GM19238 (cell line): Measurements from ENCODE around the gene CPT2.

ENCODE experiments used
- DNase-seq: peaks from one replicate; pipeline ENCODE4 v3.0.0; 2011; ENCODE audit warnings: low spot score; ENCODE audit not compliant: insufficient read length

Gene CPT2

DNA sequence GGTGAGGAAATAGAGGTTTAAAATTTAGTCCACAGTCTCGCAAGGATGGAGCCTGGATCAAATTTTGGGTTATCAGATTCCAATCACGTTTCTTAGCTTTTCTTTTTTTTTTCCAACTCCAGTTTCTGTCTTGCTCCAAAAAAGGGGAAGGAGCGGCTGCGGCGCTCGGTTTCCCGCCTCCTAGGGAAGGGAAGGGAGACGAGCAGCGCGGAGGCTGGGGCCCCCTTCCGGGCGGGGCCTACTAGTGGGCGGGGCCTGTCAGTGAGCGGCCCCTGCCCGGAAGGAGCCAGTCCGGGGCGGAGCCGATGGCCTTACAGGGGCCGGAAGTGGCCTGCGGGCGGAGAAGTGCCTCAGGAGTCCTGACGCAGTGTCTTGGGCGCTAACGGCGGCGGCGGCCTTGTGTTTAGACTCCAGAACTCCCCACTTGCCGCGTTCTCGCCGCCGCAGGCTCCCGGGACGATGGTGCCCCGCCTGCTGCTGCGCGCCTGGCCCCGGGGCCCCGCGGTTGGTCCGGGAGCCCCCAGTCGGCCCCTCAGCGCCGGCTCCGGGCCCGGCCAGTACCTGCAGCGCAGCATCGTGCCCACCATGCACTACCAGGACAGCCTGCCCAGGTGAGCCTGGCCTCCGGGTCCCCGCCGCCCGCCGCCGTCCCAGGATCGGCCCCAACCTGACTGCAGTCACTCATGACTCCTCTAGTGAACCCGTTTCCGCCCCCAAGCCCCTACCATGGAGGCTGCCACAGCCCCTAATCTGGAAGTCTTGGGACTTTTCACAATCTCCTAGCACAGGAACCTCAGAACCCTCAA is at the start of gene CPT2:
Gene CPT2 (plus strand): TSS at position 340 of the 806 bp plus-strand sequence. CDS start 120 bp downstream, at position 460.
- peak; percentile 99 for DNase-seq

DNA sequence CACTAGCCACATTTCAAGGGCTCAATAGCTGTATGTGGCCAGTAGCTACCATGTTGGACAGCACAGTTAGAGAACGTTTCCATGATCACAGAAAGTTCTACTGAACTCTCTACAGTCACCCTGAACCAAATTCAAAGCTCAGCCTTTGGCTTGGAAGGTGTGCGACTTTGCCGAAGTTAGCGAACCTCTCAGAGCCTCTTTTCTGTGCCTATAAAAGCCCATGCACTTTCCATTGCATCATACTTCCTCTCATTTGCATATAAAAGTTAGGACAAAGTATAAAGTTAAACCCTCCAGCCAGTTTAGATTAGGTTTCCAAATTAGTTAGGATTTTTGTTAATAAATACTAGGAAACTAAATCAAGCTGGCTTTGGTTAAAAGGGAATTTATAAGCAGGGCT is 49.5 kb upstream of the CPT2 start:
- no peak for DNase-seq

- no peak for DNase-seq
Measured at GRCh38 chr1:53148123-53148522, 48.5 kb upstream of the CPT2 start.

DNA sequence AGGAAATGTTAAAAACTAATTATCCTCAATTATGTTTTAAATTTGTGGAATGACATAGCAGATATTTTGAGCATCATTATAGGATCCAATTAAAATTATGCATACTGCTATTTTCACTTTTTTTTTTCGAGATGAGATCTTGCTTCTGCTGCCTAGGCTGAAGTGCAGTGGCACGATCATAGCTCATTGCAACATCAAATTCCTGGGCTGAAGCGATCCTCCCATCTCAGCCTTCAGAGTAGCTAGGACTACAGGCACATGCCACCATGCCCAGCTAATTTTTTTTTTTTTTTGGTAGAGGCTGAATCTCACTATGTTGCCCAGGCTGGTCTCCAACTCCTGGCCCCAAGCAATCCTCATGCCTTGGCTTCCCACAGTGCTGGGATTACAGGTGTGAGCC is 42.9 kb upstream of the CPT2 start:
- no peak for DNase-seq

GRCh38 chr1:53154859-53155438 is 41.7 kb upstream of the CPT2 start:
- DNase-seq = no peak

GRCh38 chr1:53155534-53155933 is 41.1 kb upstream of the CPT2 start:
- DNase-seq = no peak

DNA sequence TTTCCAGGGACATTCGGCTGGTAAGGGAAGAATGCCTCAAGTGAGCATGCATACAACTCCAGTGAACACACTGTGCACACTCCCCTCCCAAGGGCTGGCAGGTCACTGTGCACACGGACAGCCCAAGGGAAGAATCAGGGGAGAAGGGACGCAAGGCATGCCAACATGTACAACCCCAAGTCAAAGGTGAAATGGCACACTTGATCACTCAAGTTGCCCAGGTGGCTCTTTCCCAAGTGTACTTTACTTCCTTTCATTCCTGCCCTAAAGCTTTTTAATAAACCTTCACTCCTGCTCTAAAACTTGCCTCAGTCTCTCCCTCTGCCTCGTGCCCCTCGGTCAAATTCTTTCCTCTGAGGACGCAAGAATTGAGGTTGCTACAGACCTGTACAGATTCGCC is 40.7 kb upstream of the CPT2 start:
- DNase-seq = no peak

GRCh38 chr1:53156783-53157182 is 39.8 kb upstream of the CPT2 start:
- no peak for DNase-seq

- no peak for DNase-seq
Measured at GRCh38 chr1:53158900-53159299, 37.7 kb upstream of the CPT2 start.

GRCh38 chr1:53160924-53161378 is 35.7 kb upstream of the CPT2 start:
- no peak for DNase-seq

DNA sequence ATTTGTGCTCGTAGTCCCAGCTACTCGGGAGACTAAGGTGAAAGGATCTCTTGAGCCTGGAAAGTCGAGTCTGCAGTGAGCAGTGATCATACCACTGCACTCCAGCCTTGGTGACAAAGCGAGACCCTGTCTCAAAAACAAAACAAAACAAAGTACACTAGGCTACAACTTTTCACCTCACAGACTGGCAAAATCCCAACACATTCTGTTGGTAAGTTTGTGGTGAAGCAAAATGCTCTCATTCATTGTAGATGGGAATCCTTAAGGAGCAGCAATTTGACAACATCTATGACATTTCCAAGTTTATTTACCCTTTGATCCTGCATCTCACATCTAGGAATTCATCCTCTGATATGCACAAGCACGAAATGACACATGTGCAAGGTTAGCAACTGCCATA is 34.0 kb upstream of the CPT2 start:
- DNase-seq = no peak

GRCh38 chr1:53163291-53163768 is 33.3 kb upstream of the CPT2 start:
- no peak for DNase-seq

DNA sequence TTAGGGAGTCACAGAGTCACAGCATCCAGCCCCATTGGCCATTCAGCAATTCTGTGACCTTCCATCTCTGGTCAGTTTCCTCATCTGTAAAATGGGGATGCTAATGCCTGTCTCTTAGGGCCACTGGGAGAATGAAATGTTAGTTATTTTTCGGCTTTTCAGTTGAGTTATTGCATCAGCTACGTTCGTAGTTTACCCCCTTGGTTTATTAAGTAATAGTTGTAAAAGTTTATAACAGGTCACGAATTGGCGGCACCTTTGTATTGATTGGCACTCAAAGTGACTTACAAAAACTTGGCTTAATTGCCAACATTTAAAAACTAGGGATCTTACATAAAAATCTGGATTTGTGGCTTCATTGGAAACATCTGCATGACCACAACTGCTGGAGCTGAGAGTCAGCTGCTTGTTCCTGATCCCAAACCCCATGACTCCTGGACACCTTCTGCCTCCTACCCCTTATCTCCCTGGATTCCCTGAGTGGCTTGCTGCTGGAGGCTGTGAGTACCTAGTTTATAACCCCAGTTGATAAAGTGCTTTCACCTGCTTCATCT is 31.1 kb upstream of the CPT2 start:
- DNase-seq = no peak

DNA sequence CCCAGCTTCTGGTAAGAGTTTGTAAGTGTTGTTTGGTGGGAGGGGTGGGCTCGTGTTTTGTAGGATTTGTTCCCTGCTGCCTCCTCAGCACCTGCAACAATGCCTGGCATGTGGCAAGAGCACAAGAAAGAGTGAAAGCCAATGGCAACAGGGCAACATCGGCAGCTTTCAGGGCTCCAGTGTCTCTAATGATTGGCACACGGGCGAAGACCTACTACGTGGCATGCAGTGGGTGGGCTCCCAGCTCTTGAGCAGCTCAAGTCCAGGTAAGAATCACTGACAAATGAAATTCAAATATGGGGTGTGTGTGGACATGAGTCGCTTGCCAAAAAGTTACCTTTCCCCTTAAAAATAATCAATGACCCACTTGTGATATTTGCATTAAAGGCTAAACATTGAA is 30.3 kb upstream of the CPT2 start:
- DNase-seq = no peak

DNA sequence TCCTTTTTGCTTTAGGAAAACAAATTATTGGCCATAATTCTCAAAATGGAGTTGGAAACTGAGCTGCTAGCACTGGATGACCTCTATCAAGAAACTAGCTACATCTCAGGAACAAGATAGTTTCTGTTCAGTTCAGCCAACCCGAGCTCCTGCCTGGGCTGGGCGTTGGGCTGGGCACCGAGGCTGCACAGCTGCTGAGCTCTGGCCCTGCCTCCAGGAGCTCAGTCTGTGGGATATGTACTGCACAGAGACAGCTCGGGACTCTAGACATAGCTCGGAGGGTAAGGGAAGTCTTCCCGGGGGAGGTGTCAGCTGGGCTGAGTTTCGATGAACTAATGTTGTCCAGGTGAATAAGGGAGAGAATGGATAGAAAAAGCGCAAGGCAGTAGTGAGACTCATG is 29.7 kb upstream of the CPT2 start:
- DNase-seq = no peak

GRCh38 chr1:53172426-53173128 is 24.0 kb upstream of the CPT2 start:
- DNase-seq = peak; percentile 44

DNA sequence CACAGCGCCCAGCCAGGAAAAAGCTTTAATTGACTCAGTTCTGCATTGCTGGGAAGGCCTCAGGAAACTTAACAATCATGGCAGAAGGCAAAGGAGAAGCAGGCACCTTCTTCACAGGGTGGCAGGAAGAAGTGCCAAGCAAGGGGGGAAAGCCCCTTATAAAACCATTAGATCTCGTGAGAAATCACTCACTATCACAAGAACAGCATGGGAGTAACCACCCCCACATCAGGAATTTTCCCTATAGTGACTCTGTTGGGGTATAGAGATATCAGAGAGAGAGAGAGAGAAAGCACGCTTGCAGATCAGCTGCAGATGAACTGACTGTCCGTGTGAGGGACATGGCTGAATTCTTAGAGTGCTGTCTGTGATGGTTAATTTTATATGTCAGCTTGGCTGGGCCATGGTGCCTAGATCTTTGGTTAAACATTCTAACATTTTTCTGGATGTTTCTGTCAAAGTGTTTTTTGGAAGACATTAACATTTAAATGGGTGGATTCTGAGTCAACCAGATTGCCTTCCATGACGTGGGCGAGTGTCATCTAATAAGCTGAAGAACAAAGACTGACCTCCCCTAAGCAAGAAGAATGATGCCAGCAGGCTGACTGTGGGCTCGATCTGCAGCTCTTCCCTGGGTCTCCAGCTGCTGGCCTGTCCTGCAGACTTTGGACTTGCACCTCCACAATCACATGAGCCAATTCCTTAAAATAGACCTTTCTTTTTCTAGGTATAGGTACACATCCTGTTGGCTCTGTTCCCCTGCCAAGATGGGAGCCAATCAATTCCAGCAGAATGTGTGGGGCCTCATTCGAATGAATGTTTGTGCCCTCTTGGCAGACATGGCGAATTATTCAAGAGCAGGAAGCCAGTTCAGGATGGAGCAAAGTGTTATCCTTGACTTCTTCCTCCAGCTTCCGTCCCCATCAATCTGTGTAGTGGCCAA is 21.4 kb upstream of the CPT2 start:
- no peak for DNase-seq

DNA sequence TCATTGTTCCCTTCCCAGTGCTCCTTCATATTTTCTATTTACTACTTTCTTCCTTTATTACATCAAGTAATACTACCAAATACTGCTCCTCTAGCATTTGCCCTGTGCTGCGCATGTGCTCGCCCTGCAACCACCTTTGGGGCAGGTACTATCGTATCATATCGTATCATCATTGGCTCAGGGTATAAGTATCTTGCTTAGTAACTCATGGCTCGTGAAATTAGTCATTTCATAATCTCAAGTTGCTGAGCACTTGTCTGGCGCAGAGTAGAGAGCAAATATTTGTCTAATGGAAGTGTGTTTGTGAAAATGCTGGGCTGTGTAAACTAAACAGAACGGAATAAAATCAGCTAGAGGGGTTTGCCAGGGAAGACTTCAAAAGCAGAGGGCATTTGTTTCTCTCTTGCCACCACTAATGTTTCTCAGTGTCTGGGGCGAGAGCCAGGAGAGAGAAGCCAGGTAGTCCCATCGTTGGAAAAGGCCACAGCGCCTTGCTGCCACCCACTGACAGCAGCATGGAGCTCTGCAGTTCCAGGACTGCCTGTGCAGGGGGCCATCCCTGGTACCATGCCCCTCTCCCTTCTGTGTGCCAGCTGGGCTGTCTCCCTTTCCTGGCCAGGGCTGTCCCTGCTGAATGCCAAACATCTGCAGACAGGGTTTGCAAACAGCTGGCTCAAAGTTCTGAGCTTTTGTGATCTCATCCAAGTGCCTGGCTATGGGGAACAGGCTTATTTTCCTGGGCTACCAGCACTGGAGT is 20.0 kb upstream of the CPT2 start:
- no peak for DNase-seq

DNA sequence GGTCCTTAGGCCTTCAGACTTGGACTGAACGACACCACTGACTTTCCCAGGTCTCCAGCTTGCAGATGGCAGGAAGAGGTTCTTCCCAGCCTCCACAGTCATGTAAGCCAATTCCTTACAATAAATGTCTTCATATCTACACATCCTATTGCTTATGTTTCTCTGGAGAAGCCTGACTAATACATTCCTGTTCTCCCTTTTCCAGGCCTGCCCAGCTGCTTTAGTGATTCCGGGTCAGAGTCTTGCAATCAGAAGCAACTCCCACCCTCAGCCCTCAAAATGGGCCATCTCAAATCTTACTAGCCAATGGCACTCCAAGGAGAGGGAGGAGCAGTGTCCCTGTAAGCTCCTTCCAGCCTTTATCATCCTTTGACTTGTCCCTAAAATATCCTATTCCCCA is 16.4 kb upstream of the CPT2 start:
- DNase-seq = no peak

- no peak for DNase-seq
Measured at GRCh38 chr1:53180951-53181350, 15.7 kb upstream of the CPT2 start.
